T-helper 17 cell (primary cell): Measurements from ENCODE around the gene NUDT1. TPM values are rescaled to one million over a fixed set of nuclear protein-coding genes. Genes with fewer than 3 reads are reported as not detected.

Experiments
- ATAC-seq: fragments of 150-1000 bp; cut with Tn5 transposase; 2 replicates; pipeline ENCODE4 v1.10.0; 2021; ENCODE audit warnings: mild to moderate bottlenecking, moderate library complexity
- DNase-seq, 3 donors: peaks; one replicate each; pipeline versions ENCODE4 v3.0.0 to v3.0.0-alpha.2; 2020 to 2021
- H3K9me3 ChIP-seq: one replicate; pipeline ENCODE4 v1.7.0; 2013; ENCODE audit warnings: low read length, mild to moderate bottlenecking; ENCODE audit not compliant: control insufficient read depth, poor library complexity, severe bottlenecking
- H3K27ac Mint-ChIP-seq: one replicate; pipeline ENCODE4 v1.8.0; 2022; ENCODE audit warnings: mild to moderate bottlenecking, moderate library complexity, mixed read lengths
- H3K27me3 Mint-ChIP-seq: one replicate; pipeline ENCODE4 v1.8.0; 2022; ENCODE audit warnings: mixed read lengths
- H3K36me3 Mint-ChIP-seq: one replicate; pipeline ENCODE4 v1.8.0; 2022; ENCODE audit warnings: low read depth, mixed read lengths
- H3K4me1 Mint-ChIP-seq: one replicate; pipeline ENCODE4 v1.8.0; 2022; ENCODE audit warnings: mild to moderate bottlenecking, mixed read lengths
- H3K4me3 Mint-ChIP-seq: one replicate; pipeline ENCODE4 v1.8.0; 2022; ENCODE audit warnings: mild to moderate bottlenecking, moderate library complexity, mixed read lengths
- total RNA-seq, 4 donors: library from RNA in 2 of 4; stranded (reverse) in 2 of 4; gene quantifications; one replicate each; pipeline ENCODE4 v1.2.3 and lab custom pipeline; 2022 to 2026

Gene NUDT1
- total RNA-seq (10 to 100 TPM; 12.7 to 16.2 TPM), total RNA-seq (lab: John Stamatoyannopoulos, UW) (6.6 to 12.4 reads per million in 2 donors)

- H3K9me3 ChIP-seq, result no peaks in the 10 kb centered on the region
- DNase-seq, result peak; percentile 36 to 55 (median 50)
- peaks cover 9% of the 10 kb centered on the region for H3K4me1 Mint-ChIP-seq
- ATAC-seq, result peak; percentile 61
- peak within 1 kb of the TSS; percentile 89 for H3K27ac Mint-ChIP-seq
- H3K36me3 Mint-ChIP-seq, result no peaks in the 10 kb centered on the region
- H3K4me3 Mint-ChIP-seq, result peak within 1 kb of the TSS; percentile 94
- no peaks in the 10 kb centered on the region for H3K27me3 Mint-ChIP-seq
Observed at GRCh38 chr7:2241580-2242540, at the start of gene NUDT1, which contains the start of gene MRM2. TSS of gene NUDT1 (plus strand) at chr7:2242226. CDS start at chr7:2244575, 2,349 bp downstream. TSS of gene MRM2 (minus strand) at chr7:2242205. CDS start at chr7:2242169, 36 bp downstream.

DNA sequence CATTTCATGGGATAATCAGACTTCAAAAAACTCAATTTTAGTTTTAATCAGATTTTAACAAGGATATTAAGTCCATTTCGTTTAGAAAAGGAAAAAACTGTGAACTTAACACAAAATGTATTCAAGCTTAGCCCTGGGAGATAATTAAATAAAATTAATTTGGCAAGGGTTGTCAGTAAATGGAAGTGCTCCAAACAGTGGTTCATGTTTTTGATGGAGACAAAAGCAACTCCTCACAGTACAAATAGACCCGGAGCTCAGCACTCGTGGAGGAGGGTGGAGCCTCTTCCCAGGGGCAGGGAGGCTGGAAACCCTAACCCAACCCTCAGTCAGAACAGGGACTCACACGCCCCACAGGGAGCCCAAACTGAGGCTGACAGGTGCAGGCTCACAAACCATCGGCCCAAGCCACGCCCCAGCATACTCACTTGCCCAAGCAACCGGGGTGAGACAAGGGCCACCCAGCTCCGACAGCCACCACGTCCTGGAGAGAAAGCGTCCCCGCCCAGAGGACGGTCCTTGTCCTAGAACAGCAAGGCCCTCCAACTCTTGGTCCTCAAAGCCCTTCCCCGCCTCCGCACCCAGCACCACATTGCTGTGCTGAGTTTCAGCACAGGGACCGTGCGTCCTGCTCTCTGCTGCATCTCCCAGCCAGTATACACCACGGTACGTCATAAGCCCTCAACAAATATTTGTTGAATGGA lies 49.0 kb upstream of the NUDT1 start:
- no peak overlapping the region for H3K4me3 Mint-ChIP-seq
- peaks cover 7% of the 10 kb centered on the region for H3K4me1 Mint-ChIP-seq
- no peaks in the 10 kb centered on the region for H3K9me3 ChIP-seq
- peaks cover 4% of the 10 kb centered on the region for H3K36me3 Mint-ChIP-seq
- no peak overlapping the region for H3K27ac Mint-ChIP-seq
- no peaks in the 10 kb centered on the region for H3K27me3 Mint-ChIP-seq
- DNase-seq (no peak), ATAC-seq (no peak)

DNA sequence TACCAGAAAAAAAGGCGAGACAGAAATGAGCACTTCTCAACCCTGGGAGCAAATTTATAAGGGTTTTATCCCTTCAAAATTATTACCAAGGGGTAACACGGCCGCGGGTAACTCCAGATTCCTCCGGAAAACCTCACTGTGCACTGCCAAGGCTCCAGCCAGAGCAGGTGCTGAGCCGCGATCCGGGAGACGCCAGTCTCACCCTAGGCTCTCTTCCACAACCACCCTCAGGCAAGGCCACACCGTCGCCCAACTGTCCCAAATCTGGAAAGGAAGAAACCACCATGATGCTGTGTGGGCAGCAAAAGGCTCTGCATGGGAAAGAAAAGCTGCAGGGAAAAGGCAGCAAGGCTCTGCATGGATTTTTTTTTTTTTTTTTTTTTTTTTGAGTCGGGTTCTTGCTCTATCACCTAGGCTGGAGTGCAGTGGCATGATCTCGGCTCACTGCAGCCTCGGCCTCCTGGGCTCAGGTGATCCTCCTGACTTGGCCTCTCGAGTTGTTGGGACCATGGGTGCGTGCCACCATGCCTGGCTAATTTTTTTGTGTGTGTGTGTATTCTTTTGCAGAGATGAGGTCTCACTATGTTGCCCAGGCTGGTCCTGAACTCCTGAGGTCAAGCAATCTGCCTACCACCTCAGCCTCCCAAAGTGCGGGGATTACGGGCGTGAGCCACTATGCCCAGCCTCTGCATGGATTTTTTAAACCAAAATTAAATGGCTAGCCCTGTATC lies 48.3 kb upstream of the NUDT1 start:
- H3K4me3 Mint-ChIP-seq, result no peak overlapping the region
- H3K27ac Mint-ChIP-seq, result no peak overlapping the region
- no peak for DNase-seq
- no peaks in the 10 kb centered on the region for H3K27me3 Mint-ChIP-seq
- no peaks in the 10 kb centered on the region for H3K9me3 ChIP-seq
- peaks cover 4% of the 10 kb centered on the region for H3K36me3 Mint-ChIP-seq
- no peak for ATAC-seq
- H3K4me1 Mint-ChIP-seq, result peaks cover 7% of the 10 kb centered on the region

GRCh38 chr7:2195400-2196246 lies 46.4 kb upstream of the NUDT1 start:
- no peak for DNase-seq
- ATAC-seq, result no peak
- Mint-ChIP-seq H3K27ac (no peak overlapping the region), H3K4me3 (no peak overlapping the region), H3K27me3 (no peaks in the 10 kb centered on the region), H3K36me3 (peaks cover 2% of the 10 kb centered on the region), H3K4me1 (peaks cover 6% of the 10 kb centered on the region)
- no peaks in the 10 kb centered on the region for H3K9me3 ChIP-seq

GRCh38 chr7:2196381-2197378 lies 45.3 kb upstream of the NUDT1 start:
- Mint-ChIP-seq H3K27ac (no peak overlapping the region), H3K4me3 (no peak overlapping the region), H3K4me1 (peaks cover 5% of the 10 kb centered on the region), H3K27me3 (no peaks in the 10 kb centered on the region), H3K36me3 (peaks cover 2% of the 10 kb centered on the region)
- DNase-seq (no peak), ATAC-seq (no peak)
- no peaks in the 10 kb centered on the region for H3K9me3 ChIP-seq

DNA sequence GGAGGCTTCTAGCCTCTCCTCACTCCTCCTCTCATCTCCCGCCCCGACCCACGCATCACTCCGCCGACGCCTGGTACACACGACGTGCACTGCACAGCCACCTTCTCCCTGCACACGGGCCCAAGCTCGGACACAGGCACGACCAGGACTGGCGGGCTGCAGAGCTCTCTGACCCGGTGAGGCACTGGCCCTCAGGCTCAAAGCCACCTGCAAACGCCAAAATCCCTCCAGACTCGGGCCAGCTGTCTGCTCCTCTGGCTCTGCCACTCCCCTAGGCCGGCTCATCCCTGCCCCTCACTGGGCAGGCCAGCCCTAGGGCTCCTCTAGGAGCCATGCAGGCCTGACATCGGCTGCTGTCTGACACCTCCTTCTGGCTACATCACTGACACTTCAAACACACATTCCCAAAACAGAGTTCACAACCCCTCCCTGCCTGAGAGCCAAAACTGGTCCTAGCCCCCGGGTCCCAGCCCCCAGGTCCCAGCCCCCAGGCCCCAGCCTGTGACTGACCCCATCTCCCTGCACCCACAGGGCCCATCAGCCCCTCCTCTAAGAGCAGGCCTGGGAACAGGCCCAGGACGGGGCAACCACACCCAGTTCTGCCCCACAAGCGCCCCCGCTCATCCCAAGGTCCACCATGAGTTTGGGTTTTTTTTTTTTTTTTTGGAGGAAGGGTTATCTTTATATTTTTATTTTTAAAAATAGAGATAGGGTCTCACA lies 44.4 kb upstream of the NUDT1 start:
- Mint-ChIP-seq H3K4me1 (peaks cover 5% of the 10 kb centered on the region), H3K27me3 (no peaks in the 10 kb centered on the region)
- no peak for DNase-seq

GRCh38 chr7:2198206-2198605 lies 43.8 kb upstream of the NUDT1 start:
- Mint-ChIP-seq H3K27ac (no peak overlapping the region), H3K4me1 (peaks cover 5% of the 10 kb centered on the region), H3K27me3 (no peaks in the 10 kb centered on the region), H3K4me3 (no peak overlapping the region), H3K36me3 (no peaks in the 10 kb centered on the region)
- no peaks in the 10 kb centered on the region for H3K9me3 ChIP-seq
- DNase-seq (no peak), ATAC-seq (no peak)

More for the DNA sequence above, 44.4 kb upstream of the NUDT1 start:
- no peaks in the 10 kb centered on the region for H3K36me3 Mint-ChIP-seq
- no peak for ATAC-seq
- no peak overlapping the region for H3K27ac Mint-ChIP-seq
- H3K9me3 ChIP-seq, result no peaks in the 10 kb centered on the region
- H3K4me3 Mint-ChIP-seq, result no peak overlapping the region

DNA sequence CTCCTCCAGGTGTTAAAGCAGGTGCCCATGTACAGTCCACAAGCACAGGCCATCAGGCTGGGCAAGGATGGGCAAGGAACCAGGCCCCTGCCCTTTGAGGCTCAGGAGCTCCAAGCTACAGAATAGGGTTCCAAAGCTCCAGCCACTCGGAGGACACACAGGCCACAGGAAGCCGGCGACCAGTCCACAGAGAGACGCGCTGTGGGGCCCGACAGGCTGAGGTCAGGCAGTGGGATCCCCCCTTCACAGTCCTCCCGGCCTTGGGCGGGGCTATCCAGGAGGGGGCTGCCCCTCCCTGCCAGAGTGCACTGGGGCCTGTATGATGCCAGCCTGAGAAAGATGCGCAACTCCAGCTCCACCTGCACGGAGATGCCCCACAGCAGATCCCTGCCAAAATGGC lies 43.3 kb upstream of the NUDT1 start:
- ATAC-seq, result no peak
- H3K36me3 Mint-ChIP-seq, result no peaks in the 10 kb centered on the region
- no peak for DNase-seq

GRCh38 chr7:2199528-2199927 lies 42.5 kb upstream of the NUDT1 start:
- DNase-seq, result no peak
- no peak for ATAC-seq
- no peak overlapping the region for H3K4me3 Mint-ChIP-seq
- H3K4me1 Mint-ChIP-seq, result peaks cover 9% of the 10 kb centered on the region
- H3K27ac Mint-ChIP-seq, result no peak overlapping the region
- no peaks in the 10 kb centered on the region for H3K36me3 Mint-ChIP-seq
- H3K9me3 ChIP-seq, result no peaks in the 10 kb centered on the region
- H3K27me3 Mint-ChIP-seq, result no peaks in the 10 kb centered on the region

More for the DNA sequence above, 43.3 kb upstream of the NUDT1 start:
- peaks cover 5% of the 10 kb centered on the region for H3K4me1 Mint-ChIP-seq
- no peaks in the 10 kb centered on the region for H3K27me3 Mint-ChIP-seq
- H3K27ac Mint-ChIP-seq, result no peak overlapping the region
- no peak overlapping the region for H3K4me3 Mint-ChIP-seq
- H3K9me3 ChIP-seq, result no peaks in the 10 kb centered on the region

- peaks cover 9% of the 10 kb centered on the region for H3K4me1 Mint-ChIP-seq
- DNase-seq, result no peak
- H3K36me3 Mint-ChIP-seq, result no peaks in the 10 kb centered on the region
- ATAC-seq, result no peak
- no peak overlapping the region for H3K27ac Mint-ChIP-seq
- H3K4me3 Mint-ChIP-seq, result no peak overlapping the region
- H3K27me3 Mint-ChIP-seq, result no peaks in the 10 kb centered on the region
- no peaks in the 10 kb centered on the region for H3K9me3 ChIP-seq
Observed at GRCh38 chr7:2199956-2200583, 42.0 kb upstream of the NUDT1 start.

- no peaks in the 10 kb centered on the region for H3K27me3 Mint-ChIP-seq
- no peak overlapping the region for H3K27ac Mint-ChIP-seq
- peaks cover 9% of the 10 kb centered on the region for H3K4me1 Mint-ChIP-seq
- no peak for DNase-seq
- ATAC-seq, result no peak
- H3K4me3 Mint-ChIP-seq, result no peak overlapping the region
- H3K36me3 Mint-ChIP-seq, result no peaks in the 10 kb centered on the region
- H3K9me3 ChIP-seq, result no peaks in the 10 kb centered on the region
Observed at GRCh38 chr7:2200584-2200980, 41.4 kb upstream of the NUDT1 start.
